Mammary epithelial cell (primary cell): ENCODE measurements around the gene C12orf50.

Experiments
- EZH2 ChIP-seq: IDR thresholded peaks from 2 replicates; pipeline ENCODE4 v1.6.1; 2012; ENCODE audit warnings: low read length, inconsistent platforms, borderline replicate concordance
- TF ChIP-seq, protein P1 (sequence below), 2 donors: IDR thresholded peaks in 1 of 2; conservative IDR thresholded peaks in 1 of 2; 2 replicates each; pipeline ENCODE4 v1.5.1; 2011 to 2012; ENCODE audit warnings: inconsistent platforms in 2 of 2, low read length in 2 of 2, mild to moderate bottlenecking in 2 of 2, control low read depth in 1 of 2, low read depth in 1 of 2; ENCODE audit not compliant: insufficient read depth in 1 of 2; ENCODE audit errors: extremely low read depth in 1 of 2

GRCh38 chr12:88029093-88029665 is at the start of gene C12orf50:
- TF ChIP-seq, protein P1, sequence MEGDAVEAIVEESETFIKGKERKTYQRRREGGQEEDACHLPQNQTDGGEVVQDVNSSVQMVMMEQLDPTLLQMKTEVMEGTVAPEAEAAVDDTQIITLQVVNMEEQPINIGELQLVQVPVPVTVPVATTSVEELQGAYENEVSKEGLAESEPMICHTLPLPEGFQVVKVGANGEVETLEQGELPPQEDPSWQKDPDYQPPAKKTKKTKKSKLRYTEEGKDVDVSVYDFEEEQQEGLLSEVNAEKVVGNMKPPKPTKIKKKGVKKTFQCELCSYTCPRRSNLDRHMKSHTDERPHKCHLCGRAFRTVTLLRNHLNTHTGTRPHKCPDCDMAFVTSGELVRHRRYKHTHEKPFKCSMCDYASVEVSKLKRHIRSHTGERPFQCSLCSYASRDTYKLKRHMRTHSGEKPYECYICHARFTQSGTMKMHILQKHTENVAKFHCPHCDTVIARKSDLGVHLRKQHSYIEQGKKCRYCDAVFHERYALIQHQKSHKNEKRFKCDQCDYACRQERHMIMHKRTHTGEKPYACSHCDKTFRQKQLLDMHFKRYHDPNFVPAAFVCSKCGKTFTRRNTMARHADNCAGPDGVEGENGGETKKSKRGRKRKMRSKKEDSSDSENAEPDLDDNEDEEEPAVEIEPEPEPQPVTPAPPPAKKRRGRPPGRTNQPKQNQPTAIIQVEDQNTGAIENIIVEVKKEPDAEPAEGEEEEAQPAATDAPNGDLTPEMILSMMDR (conservative IDR thresholded peaks at IDR 0.05 in 1 of 2, IDR thresholded peaks at IDR 0.05 in 1 of 2; ENCODE audit: extremely low read depth in 1 of 2, insufficient read depth in 1 of 2, low read depth in 1 of 2, low read length in 2 of 2), result no peak
- TF ChIP-seq EZH2, result no peak
